LNCaP clone FGC (cell line): ENCODE measurements around the gene SYT7.

Experiments
- DNase-seq: peaks from one replicate; pipeline ENCODE4 v3.0.0-alpha.2; 2011; ENCODE audit warnings: low read depth
- H3K4me3 ChIP-seq: 2 replicates; pipeline ENCODE4 v1.5.1; 2011; ENCODE audit warnings: mild to moderate bottlenecking, low read depth, low read length, control low read depth
- TF ChIP-seq, protein P1 (sequence below): IDR thresholded peaks from 2 replicates; pipeline ENCODE4 v1.5.1; 2012; ENCODE audit warnings: mild to moderate bottlenecking; ENCODE audit not compliant: control insufficient read depth, insufficient read depth; ENCODE audit errors: extremely low read depth

SYT7 gene, protein sequence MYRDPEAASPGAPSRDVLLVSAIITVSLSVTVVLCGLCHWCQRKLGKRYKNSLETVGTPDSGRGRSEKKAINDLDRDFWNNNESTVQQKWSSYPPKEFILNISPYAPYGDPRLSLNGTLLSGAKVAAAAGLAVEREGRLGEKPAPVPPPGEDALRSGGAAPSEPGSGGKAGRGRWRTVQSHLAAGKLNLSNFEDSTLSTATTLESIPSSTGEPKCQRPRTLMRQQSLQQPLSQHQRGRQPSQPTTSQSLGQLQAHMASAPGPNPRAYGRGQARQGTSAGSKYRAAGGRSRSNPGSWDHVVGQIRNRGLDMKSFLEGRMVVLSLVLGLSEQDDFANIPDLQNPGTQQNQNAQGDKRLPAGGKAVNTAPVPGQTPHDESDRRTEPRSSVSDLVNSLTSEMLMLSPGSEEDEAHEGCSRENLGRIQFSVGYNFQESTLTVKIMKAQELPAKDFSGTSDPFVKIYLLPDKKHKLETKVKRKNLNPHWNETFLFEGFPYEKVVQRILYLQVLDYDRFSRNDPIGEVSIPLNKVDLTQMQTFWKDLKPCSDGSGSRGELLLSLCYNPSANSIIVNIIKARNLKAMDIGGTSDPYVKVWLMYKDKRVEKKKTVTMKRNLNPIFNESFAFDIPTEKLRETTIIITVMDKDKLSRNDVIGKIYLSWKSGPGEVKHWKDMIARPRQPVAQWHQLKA

DNA sequence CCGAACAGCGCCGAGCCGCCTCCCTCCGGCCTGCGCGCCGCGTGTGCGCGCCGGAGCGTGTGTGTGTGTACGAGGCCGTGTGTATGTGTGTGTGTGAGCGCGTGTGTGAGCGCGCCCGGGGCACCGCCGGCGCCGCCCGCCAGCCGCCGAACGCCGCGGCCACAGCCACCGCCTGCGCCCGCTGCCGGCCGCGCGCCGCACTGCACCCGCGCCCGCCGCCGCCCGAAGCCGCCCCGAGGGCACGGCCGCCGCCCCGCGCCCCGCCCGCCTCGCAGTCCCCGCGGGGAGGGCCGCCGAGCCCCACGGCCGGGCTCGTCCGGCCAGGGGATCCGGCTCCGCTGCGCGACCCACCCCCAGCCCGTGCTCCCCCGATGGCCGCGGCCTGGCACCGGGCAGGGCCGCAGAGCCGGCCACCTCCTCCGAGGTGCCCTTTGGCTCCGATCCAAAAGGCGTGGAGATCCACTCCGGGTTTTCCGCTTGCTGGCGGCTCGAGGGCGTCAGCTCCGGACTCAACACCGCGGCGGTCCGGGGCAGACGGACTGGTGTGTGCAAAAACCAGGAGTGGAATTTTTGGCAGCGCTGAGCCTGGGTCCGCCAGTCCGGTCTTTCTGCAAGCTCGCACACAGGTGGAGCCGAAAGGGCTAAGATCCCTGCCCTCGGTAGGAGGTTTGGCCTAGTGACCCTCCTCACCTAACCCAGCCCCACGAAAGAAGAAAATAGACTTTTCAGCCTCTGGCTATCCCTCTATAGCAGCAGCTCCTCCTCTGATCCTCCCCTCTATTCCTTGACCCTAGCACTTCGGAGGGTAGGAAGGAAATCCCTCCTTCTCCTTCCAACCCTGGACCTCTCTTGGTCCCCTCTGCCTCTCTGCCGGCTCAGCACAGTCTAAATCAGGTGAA is at the start of gene SYT7:
TSS of gene SYT7 (minus strand) at position 47 of the 899 bp plus-strand sequence. CDS start 256 bp downstream, outside the sequence.
- peak within 1 kb of the TSS; percentile 71 for H3K4me3 ChIP-seq
- DNase-seq: peak; percentile 96
- TF ChIP-seq, protein P1, sequence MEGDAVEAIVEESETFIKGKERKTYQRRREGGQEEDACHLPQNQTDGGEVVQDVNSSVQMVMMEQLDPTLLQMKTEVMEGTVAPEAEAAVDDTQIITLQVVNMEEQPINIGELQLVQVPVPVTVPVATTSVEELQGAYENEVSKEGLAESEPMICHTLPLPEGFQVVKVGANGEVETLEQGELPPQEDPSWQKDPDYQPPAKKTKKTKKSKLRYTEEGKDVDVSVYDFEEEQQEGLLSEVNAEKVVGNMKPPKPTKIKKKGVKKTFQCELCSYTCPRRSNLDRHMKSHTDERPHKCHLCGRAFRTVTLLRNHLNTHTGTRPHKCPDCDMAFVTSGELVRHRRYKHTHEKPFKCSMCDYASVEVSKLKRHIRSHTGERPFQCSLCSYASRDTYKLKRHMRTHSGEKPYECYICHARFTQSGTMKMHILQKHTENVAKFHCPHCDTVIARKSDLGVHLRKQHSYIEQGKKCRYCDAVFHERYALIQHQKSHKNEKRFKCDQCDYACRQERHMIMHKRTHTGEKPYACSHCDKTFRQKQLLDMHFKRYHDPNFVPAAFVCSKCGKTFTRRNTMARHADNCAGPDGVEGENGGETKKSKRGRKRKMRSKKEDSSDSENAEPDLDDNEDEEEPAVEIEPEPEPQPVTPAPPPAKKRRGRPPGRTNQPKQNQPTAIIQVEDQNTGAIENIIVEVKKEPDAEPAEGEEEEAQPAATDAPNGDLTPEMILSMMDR: peak; percentile 76

DNA sequence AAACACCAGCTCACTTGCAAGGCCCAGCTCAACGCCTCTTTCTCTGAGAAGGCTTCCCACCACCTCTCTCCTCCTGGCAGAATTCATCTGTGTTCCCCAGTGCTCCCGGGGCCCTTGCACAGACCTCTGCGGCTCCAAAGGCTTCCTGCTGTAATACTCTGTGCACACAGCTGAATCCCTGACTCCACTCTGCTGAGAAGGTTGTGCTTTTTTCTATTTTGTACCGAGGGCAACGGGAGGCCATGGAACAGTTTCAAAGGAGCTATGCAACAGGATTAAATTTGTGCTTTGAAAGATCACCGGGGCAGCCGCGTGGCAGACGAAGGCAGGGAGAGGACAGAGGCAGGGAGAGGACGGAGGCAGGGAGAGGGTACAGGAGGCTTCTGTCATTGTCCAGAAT is 49.2 kb upstream of the SYT7 start:
- no peak for DNase-seq
- TF ChIP-seq, protein P1: no peak
- no peak overlapping the region for H3K4me3 ChIP-seq

DNA sequence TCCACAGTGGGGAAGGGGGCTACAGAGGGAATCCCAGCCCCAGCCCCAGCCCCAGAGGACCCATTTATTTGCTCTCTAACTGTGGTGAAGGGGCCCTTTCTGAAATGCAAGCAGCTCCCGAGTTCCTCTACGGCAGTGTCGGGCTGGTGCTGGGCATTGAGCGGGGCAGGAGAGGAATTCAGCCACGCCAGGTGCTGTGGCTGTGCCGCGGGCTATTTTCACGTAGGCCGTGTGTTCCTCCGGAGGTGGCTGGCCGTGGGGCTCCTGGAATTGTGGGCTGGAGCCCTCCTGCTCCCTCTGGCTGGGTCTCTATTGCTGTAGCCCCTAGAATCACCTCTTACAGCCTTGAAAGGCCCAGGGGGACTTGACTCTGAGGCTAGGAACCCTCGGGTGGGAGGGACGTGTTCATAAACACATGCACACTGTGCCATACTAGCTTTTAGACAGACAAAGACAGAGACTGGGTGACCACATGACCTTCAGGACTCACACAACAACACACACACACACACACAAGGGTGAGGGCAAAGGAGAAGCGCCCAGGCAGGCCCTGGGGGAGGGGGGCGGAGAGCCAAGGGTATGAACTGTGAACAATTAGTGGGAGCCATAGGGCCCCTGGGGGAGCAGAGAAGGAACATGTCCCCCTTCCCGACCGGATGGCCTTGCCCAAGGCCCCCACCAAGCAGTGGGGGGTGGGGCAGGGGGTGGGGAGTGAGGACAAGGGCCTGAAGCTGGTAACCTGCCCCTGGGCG is 48.4 kb upstream of the SYT7 start:
- TF ChIP-seq, protein P1: no peak
- no peak overlapping the region for H3K4me3 ChIP-seq
- DNase-seq: no peak

DNA sequence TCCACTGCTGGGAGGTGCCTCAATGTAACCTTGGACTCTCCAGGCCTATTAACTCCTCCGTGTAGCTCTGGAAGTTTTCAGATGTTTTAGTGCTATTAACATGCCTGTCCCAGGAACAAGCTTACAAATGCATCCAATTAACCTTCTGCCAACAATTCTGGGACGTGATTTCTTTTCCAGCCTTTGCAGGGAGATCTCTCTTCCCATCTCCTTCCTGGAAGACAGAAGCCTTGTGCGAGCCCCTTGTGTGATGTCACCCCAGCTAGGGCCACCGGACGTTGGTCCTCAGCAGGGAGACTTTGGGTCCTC is 47.7 kb upstream of the SYT7 start:
- no peak for DNase-seq
- H3K4me3 ChIP-seq: no peak overlapping the region
- TF ChIP-seq, protein P1: no peak

DNA sequence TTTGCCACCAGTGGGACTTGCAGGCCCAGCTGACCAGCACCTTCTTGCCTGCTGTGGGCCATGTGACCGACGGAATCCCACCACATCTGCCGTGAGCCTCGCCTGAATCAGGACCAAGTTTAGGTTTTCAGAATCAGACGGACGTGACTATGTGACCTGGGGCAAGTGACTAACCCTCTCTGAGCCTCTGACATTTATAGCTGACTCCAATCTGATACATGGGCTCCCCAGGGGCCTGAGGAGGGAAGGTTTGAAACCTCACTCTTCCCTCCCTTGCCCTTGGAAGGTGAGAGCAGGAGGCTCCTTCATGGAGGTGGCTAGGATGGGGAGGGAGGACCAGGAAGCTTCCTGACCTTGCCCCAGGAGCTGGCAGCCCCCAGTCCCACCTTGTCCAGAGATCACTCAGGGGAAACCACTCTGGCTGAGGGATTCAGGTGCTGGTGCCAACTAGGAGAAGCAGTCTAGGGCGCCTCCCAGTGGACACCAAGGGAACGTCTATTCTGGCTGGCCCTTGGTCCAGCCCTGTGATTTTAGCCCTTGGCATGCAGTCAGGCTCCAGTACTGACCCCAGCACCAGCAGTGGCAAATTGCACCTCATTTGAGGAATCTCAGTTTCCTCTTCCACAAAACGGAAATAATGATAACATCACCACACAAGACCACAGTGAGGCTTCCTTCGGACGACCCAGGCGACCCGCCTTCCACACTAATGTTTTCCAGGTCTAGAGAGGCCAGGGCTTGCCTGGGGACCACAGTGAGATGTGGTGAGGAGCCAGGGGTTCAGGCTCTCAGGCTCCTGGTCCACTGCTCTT is 47.2 kb upstream of the SYT7 start:
- TF ChIP-seq, protein P1: peak; percentile 91
- H3K4me3 ChIP-seq: no peak overlapping the region
- DNase-seq: no peak
